DOHH2 (cell line): ENCODE measurements around the gene ZCCHC17.

Experiments used
- EZH2phosphoT487 ChIP-seq: fragments of 200-600 bp; sonication (generic); IDR thresholded peaks from 2 replicates; pipeline ENCODE4 v1.6.1; 2017; ENCODE audit warnings: borderline replicate concordance, mild to moderate bottlenecking, antibody characterized with exemption, low read length, moderate library complexity, mixed read lengths
- TF ChIP-seq, protein P1 (sequence below): fragments of 200-600 bp; sonication (generic); IDR thresholded peaks from one replicate; pipeline ENCODE4 v1.5.1; 2014; ENCODE audit warnings: antibody characterized with exemption, mild to moderate bottlenecking, low read depth, low read length; ENCODE audit not compliant: poor library complexity, severe bottlenecking

DNA sequence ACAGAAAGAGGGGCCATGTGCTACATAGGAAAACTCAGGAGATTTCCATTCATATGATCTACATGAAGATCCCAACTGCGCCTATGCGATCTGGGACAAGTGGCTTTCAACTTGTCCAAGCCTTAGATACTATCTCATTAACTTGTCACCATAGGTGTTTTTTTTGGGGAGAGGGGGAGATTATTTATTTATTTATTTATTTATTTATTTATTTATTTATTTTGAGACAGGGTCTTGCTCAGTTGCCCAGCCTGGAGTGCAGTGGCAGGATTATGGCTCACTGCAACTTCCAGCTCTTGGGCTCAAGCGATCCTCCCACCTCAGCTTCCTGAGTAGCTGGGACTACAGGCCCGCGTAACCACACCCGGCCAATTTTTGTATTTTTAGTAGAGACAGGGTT lies 64.8 kb downstream of the ZCCHC17 start:
- TF ChIP-seq, protein P1, sequence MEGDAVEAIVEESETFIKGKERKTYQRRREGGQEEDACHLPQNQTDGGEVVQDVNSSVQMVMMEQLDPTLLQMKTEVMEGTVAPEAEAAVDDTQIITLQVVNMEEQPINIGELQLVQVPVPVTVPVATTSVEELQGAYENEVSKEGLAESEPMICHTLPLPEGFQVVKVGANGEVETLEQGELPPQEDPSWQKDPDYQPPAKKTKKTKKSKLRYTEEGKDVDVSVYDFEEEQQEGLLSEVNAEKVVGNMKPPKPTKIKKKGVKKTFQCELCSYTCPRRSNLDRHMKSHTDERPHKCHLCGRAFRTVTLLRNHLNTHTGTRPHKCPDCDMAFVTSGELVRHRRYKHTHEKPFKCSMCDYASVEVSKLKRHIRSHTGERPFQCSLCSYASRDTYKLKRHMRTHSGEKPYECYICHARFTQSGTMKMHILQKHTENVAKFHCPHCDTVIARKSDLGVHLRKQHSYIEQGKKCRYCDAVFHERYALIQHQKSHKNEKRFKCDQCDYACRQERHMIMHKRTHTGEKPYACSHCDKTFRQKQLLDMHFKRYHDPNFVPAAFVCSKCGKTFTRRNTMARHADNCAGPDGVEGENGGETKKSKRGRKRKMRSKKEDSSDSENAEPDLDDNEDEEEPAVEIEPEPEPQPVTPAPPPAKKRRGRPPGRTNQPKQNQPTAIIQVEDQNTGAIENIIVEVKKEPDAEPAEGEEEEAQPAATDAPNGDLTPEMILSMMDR: no peak
- TF ChIP-seq EZH2phosphoT487: no peak
